Mammary epithelial cell (primary cell): ENCODE results near the gene CARHSP1.

Experiments
- CTCF ChIP-seq, 2 donors: IDR thresholded peaks in 1 of 2; conservative IDR thresholded peaks in 1 of 2; 2 replicates each; pipeline ENCODE4 v1.5.1; 2011 to 2012; ENCODE audit warnings: inconsistent platforms in 2 of 2, low read length in 2 of 2, mild to moderate bottlenecking in 2 of 2, control low read depth in 1 of 2, low read depth in 1 of 2; ENCODE audit not compliant: insufficient read depth in 1 of 2; ENCODE audit errors: extremely low read depth in 1 of 2
- EZH2 ChIP-seq: IDR thresholded peaks from 2 replicates; pipeline ENCODE4 v1.6.1; 2012; ENCODE audit warnings: low read length, inconsistent platforms, borderline replicate concordance

- TF ChIP-seq EZH2 (no peak), CTCF (conservative IDR thresholded peaks at IDR 0.05 in 1 of 2, IDR thresholded peaks at IDR 0.05 in 1 of 2; ENCODE audit: extremely low read depth in 1 of 2, insufficient read depth in 1 of 2, low read depth in 1 of 2, low read length in 2 of 2) (no peak)
These were observed 56.5 kb downstream of the CARHSP1 start for GRCh38 chr16:8812162-8812843.
